Muscle of back (tissue), 13 donors: ENCODE data around the gene KLHL29. TPM values are rescaled to one million over a fixed set of nuclear protein-coding genes. Genes with fewer than 3 reads are reported as not detected.
"Not testable (repeated sequence)": the region's sequence is repeated elsewhere in the genome, so short reads cannot be mapped to it uniquely, and the experiment has no call there.

Experiments used
- DNase-seq, 3 donors: peaks; one replicate each; pipeline versions ENCODE4 v3.0.0 to v3.0.0-alpha.2; 2013
- long read RNA-seq, 9 donors: transcript quantifications; one replicate each; lab custom pipeline, GENCODE V29; 2026
- polyA plus RNA-seq, 10 donors: library from polyadenylated mRNA; unstranded; fragments of 120-200 nt; gene quantifications; one replicate each; pipeline ENCODE4 v1.2.1, GENCODE V29; 2013; ENCODE audit not compliant: insufficient read length in 10 of 10

KLHL29 gene
- polyA plus RNA-seq = 10 to 100 TPM in 1 of 10 donors, 1 to 10 TPM in 9; 5.6 to 10.3 (median 7.6) TPM
- long read RNA-seq, donor 1 = 0 reads
- long read RNA-seq, donor 2 = 0 reads
- long read RNA-seq, donor 3 = 0 reads
- long read RNA-seq, donor 4 = 0 reads
- long read RNA-seq, donor 5 = 0 reads
- long read RNA-seq, donor 6 = 0 reads
- long read RNA-seq, donor 7, full-length matches to known transcripts = 1 of 1 reads
- long read RNA-seq, donor 7, partial matches to known transcripts = 0 of 1 reads
- long read RNA-seq, donor 7, other reads (novel, unspliced or antisense) = 0 of 1 reads
- long read RNA-seq, donor 8 = 0 reads
- long read RNA-seq, donor 9 = 0 reads

DNA sequence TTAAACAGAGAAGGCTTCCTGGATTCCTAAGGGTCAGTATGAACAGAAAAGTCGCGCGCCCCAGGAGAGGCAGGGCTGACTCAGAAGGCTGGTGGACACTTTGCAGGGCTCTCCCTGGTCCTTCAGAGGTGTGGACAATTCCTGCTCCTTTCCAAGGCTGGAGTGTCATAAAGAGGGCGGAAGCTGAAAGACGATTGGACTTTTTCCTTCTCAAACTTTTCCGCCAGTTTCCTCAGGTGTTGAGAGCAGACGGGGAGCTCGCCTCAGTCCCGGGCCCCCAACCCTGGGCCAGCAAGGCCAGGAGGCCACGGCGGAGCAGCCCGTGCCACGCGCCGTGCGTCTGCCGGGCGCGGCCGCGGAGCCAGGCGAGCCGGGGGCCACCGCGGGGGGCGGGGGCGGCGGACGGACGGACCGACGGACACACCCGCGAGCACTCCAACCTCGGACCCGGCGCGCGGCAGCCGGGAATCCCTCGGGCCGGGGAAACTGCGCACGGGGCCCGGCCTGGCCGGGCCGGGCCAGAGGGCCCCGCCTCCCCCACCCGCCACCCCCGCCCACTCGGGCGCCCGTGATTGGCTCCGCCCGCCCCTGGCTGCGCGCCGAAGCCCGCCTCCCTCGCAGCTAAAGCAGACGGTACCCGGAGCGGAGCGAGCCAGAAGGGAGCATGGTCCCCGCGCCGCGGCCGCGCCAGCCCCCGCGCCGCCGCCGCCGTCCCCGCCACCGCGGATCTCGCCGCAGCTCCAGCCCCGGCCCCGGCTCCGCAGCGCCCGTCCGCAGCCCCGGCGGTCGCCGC lies at the start of gene KLHL29:
TSS of gene KLHL29 (plus strand) at position 629 of the 793 bp plus-strand sequence. CDS start 177,018 bp downstream, outside the sequence.
- peak; percentile 69 to 87 (median 85) for DNase-seq

DNA sequence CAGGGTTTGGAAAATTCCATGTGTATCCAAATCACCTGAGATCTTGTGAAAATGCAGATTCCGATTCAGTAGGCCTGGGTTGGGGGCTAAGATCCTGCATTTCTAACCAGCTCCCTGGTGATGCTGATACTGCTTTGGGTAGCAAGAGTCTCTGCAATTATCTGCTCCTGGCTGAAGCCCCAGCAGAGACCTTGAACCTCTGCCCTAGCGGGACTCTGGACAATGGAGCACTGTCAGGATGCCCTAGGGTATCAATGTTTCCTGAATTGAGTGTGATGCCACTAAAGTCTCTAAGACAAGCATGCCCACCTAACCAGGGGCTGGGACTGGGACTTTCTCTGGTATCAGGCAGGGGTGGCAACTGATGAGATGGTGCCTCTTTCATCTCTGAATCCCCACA lies 49.4 kb upstream of the KLHL29 start:
- DNase-seq = no peak

DNA sequence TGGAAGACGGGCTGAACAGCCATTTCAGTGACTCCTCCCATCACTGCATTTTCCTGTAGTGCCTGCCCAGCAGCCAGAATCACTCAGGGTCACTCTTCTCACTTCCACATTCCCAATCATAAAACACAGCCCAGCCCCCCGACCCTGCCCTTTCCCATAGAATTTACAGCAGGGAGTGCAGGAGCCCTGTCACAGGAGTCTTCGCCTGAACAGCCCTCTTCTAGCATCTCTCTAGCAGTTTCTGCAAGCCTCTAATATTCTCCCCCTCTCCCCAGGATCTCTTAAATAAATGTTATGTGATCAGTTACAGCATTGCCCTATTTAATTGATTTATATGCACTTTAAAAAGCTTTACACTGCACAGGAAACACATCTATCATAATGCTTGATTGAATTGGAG lies 42.9 kb upstream of the KLHL29 start:
- no peak for DNase-seq

DNA sequence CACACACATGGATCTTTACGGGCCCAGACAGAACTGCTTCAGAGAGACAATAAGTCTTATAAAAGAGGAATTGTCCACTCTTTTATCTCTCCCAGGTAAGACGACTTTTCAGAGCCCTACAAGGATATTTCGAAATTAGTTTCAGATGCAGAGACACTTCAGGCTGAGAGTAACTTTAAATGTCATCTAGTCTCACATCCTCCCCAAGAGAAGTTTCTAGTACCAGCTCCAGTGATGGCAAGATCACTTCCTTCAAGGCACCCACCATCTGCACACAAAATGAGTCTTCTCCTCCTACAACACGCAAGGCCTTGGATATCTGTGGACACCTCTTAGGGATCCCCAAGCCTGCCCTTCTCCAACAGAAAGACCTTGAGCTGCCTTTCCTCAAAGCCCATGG lies 39.0 kb upstream of the KLHL29 start:
- DNase-seq = no peak

DNA sequence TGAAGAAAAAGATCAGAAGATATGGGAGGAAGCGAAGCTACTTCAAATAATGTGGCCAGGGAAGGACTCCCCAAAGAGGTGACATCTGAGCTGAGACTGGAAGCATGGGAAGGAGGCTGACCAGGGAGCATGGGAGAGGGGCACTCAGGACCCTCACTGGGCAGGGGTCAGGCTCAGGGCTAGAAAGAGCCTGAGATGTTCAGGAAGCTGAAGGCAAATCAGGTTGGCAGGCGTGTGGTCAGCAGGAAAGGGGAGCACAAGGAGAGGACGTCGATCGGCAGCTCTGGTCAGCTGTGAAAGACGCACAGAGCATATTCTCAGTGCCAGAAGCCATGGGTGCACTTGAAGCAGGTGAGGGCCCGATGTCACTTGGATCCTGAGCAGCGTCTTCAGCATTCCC lies 38.2 kb upstream of the KLHL29 start:
- DNase-seq = no peak

DNA sequence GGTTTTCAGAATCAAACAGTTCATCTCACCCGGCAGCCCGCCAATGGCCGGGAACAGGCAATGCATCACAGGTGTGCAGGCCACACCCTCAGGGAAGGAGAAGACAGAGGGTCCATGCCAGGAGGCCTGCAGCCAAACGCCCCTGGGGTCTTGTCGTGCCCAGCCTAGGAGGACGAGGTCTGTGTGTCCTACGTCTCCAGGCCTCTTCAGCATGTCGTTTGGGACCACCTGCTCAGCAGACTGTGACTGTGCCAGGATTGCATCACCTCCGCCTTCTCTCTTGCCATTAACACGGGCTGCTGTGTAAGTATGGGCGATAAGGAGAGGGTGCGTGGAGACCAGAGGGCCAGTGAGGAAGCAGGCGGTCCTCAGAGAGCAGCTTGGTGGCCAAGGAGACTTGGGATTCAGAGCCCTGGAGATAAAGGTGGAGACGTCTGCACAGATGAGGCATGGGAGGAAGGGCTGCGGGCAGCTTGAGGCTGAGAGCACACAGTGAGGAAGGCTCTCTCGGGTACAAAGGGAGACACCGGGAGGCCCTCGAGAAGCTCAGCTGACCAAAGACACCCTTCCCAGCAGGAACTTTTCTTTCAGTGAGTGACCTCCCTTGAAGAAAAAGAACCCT lies 37.4 kb upstream of the KLHL29 start:
- no peak for DNase-seq

DNA sequence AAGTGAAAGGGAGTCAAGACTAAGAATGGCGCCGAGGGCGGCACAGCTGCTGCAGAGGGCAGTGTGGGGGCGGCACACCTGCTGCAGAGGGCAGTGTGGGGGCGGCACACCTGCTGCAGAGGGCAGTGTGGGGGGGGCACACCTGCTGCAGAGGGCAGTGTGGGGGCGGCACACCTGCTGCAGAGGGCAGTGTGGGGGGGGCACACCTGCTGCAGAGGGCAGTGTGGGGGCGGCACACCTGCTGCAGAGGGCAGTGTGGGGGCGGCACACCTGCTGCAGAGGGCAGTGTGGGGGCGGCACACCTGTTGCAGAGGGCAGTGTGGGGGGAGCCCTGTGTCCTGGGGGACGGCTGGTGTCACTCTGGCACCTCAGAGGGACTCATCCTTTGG lies 36.9 kb upstream of the KLHL29 start:
- not testable (repeated sequence) for DNase-seq

DNA sequence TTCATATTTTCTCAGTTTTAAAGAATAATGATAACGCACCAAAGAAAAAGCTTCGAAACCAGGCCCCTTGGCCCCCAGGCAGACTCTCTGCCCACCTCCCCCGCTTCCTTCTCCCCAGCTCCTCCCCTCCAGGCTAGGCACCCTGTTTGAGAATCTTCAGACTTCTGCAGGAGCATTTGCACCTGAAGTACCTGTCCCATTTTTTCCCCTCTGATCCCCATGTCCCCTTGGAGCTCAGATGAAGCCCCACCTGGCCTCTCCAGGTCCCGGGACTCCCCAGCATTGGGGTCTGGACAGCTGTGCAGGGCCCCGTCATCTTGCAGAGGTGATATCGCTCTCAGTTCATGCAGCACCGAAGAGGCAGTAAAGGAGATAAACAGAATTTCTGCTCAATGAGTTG lies 35.5 kb upstream of the KLHL29 start:
- DNase-seq = no peak

DNA sequence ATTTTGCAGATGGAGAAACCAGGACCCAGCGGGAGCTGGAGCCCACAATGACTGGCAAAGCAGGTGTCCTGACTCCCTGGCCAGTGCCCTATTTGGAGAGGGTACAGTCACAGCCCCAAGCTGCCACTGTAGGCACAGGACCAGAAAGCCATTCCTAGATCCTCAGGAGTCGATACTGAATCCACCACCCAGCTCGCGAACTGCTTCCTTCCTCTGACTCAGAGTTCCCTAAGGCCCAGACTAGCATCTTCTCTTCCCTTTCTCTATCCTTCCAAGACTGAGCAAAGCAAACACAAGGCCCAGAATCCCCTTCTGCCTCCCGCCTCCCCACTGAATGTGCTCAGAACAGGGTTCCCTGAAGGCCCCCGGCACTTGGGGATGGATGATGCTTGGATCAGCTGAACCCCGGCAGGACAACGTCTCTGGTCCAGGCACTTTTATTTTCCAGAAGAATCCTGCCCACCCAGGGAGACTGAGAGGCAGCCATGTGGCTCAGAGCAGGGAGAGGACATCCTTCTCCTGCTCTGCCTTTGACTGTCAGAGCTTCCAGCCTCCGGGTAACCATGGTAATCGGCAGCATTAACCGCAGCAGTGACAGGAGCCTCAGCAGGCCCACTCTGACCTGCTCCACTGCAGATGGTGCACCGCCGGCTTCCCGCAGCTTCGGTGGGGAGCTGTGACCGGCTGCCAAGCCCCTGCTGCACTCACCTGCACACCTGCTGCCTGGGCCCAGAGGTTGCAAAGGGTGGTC lies 34.8 kb upstream of the KLHL29 start:
- DNase-seq = peak; percentile 12 to 70 (median 27)

DNA sequence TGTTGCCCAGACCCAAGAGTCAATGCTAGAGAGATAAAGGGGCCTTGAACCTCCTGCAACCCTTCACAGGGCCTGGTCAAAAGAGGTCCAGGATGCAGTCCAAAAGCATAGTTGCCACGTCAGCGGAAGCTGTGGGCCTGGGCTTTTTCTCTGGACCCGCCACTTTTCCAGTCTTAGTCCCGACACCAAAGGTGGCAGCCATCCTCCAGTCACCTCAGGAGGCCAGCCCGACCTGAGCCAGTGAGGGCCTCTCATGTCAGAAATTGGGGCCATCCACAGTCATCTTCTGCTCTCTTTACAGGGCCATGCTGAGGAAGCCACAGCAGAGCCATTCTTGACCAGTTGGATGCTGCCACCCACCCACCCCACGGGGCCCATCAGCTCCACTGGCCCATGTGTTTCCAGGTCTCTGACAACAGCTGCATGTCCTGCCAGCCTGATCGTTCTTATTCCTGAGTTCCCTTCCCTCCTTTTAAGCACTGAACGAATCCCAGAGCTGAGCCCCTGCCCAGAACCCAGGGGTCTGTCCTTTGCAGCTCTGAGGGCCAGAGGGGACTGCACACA lies 34.1 kb upstream of the KLHL29 start:
- no peak for DNase-seq

DNA sequence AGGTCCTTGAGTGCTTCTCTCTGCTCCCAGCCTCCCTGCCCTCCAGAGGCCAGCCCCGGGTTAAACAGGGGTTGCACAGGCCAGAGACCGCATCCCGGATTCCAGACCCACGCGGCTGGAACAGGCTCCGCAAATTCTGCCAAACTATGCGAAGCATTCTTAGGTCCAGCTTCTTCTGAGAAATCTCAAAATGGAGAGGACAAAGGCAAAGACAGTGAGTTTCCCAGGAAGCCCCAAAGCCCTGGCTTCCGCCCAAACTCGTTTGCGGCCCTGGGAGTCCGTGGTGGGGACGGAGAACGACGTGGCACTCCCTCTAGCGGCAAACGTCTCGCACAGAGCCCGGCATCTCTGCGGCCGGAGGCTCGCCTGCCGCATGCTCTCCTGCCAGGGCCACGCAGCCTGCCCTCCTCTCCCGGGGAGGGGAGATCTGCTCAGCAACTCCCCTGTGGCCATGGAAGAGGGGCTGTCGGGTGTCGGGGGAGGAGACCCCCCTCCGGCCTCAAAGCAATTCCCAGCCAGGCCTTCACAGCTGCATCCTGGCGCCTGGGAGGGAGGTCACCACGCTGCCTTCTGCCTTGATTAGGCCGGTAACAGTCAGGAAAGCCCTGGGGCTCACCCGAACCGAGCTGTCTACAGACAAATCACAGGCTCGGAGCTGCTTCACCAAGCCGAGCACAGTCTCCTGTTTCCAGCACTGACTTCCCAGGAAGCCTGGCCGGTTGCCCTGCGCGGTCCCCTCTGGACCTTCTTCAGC lies 33.4 kb upstream of the KLHL29 start:
- DNase-seq = peak; percentile 86 to 96 (median 93)

DNA sequence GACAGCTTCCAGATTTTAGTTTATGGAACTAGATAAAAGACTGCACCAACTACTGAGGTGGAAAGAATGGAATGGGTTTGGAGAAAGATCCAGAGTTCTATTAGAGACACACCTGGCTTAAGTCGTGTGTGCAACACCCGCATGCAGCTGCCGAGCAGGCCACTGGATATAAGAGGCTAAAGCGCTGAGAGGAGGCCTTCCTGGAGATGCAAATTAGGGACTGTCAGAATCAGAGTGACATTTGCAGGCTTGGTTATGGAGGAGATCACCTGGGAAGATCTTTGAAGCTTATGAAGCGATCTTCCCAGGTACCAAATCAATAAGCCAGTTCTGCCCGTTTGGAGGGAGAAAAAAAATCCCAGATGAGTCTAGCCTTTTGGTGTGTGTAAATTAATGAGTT lies 30.4 kb upstream of the KLHL29 start:
- no peak for DNase-seq

DNA sequence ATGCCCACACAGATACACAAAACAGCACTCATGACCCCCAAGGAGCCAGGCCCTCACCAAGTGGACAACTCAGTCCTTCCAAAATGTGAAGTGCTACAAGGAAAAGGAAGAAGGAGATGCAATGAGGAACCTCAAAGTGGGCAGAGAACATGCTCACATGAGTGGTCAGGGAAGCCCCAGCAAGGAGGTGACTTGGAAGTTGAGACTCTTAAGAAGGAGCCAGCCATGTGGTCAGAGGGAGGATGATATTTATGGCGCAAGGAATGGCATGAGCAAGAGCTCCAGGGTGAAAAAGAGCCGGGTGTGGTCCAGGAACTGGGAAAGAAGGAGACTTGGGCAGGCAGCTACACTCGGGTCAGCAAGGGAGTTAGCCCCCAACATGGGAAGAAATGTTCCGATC lies 30.0 kb upstream of the KLHL29 start:
- no peak for DNase-seq

DNA sequence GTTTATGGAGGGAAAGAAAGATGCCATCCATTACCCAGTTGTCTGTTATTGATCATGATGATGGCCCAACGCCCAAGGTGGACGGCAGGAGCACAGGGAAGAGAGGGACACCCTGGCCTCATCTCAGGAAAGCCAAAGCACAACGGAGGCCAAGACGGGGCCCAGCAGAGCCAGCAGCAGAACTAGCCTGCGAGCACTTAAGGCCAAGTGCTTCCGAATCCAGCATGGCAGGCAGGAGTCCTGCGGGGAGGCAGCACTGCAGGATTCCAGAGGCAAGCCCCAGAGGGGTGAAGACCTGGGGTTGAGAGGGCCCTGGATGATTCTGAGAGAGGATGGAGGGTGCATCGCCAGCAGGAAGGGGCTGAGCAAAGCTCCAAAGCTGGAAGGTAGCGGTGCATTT lies 28.3 kb upstream of the KLHL29 start:
- no peak for DNase-seq

DNA sequence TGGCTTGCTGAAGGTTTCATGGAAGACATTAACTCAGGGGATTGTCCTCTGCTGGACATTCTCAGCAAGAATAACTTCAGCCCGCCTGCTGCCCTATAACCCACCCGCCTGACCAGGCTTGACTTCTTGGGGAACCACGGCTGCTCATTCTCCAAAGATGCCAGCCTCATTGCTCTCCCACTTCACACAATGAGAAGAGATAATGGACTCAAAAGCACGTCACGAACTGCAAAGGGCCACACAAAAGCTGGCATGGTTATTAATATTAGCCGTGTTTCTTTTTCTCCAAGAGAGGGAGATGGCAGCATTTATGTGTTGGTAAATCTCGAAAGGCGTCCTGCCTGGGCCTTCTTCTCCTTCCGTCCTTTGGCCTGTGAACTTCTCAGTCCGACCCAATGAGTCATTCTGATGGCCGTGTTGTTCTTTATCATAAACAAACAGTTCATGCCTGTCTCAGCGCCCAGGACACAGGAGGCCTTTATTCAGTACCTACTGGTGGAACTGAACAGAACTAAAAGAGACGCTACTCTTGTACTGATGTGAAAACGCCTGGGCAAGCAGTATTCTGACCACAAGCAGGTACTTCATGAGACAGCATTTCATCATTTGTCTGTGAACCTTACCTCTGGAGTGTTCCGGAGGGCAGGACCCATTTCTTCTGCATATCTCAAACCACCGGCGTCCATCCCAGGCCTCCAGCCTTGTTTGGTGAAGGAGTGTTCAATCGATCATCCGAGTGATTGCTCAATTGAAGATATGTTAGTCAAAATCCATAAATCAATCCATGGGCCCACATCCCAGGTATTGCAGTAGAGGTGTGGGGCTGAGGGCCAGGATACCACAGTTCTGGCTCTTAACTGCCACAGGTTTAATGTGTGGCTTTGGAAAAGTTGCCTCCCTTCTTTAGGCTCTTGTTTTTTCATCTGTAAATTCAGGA lies 25.1 kb upstream of the KLHL29 start:
- no peak for DNase-seq

DNA sequence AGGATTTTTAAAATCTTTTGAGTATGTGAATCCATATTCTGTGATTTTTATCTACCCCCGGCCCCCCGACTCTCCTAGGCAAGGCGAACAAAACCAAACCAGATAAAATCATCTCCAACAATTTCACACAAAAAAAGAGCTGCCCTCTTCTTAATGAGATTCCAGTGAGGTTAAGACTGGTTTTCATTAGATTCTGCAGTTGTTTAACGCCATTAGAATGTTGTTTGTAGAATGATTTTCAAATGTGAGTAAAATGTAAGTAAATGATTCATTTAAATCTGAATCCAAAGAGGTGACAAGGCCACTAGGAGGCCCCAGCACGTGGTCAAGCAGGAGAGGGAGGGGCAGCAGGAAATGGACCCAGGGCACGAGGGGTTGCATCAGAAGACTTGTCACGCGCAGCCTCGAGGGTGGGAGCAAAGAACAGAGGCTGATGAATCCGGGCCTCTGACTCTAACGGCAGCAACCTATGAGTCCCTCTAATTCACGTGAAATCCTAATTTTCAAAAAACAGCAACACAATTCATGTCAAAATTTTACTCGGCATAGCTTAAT lies 24.3 kb upstream of the KLHL29 start:
- DNase-seq = no peak

DNA sequence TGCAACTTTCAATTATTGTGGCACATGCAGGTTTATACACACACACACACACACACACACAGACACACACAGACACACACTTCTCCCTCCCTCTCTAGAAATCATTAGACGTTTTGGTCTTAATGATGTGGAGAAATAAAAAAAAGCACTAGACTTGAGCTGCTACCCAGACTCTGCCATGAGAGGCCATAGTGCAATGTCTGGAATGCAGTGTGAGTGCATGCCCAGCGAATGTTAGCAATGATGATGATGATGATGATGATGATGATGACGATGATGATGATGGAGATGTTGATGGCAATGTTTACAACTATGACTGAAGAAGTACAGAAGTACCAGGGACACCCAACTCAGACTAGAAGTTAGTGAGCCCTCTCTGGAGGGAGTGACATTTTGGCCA lies 23.8 kb upstream of the KLHL29 start:
- DNase-seq = no peak

DNA sequence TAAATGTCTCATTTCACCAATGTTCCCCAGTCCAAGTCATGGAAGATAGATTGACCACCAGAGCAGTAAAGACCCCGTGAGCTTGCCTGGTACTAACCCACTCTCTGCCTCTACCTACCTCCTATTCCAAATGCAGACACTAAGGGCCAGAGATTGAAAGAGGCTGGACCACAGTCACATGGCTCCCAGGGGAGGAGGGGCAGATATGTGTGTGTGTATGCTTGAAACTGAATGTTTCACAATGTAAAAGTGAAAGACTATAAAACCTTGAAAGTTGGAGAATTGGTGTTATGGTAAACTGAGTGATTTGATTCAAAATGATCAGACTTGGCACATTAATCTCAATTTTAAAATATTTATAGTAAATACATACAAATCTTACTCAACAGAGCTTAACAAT lies 21.7 kb upstream of the KLHL29 start:
- DNase-seq = no peak

DNA sequence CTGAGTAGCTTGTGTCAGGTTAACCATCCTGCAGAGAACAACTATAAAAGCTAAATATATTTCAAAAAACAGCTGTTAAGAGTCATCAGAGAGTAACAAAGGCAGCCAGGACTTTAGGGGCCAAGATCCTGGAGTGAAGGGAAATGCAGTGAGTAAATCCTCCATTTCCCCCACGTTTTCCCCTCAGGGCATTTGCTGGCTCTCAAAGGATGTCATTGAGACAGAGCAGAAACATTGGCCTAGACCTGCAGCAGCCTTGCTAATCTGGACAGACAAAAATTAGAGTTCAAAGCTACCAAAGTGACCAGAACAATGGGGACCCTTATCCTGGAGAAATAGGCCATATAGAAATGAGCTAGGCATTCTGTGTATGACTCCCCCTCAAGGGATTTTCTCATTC lies 21.1 kb upstream of the KLHL29 start:
- no peak for DNase-seq

DNA sequence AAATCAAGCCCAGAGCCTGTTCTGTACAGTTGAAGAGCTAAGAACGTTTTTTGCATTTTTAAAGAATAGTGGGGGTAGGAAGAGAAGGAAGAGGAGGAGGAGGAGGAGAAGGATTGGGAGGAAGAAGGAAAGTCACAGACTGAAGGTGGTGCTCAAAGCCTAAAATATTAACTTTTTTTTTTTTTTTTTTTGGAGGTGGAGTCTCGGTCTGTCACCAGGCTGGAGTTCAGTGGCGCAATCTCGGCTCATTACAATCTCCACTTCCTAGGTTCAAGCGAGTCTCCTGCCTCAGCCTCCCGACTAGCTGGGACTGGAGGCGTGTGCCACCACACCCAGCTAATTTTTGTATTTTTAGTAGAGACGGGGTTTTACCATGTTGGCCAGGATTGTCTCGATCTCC lies 18.3 kb upstream of the KLHL29 start:
- no peak for DNase-seq
